KMS-11 (cell line): Measurements from ENCODE around the gene SLC7A8.

ENCODE experiments used
- H2AFZ ChIP-seq: fragments of 200-600 bp; sonication (generic); 2 replicates; pipeline ENCODE4 v1.6.1; 2016; ENCODE audit warnings: antibody characterized with exemption, mixed run types, low read depth
- H3K27ac ChIP-seq: fragments of 200-600 bp; sonication (generic); 2 replicates; pipeline ENCODE4 v1.6.1; 2016; ENCODE audit warnings: mild to moderate bottlenecking, mixed run types
- H3K27me3 ChIP-seq: fragments of 200-600 bp; sonication (generic); 2 replicates; pipeline ENCODE4 v1.6.1; 2017; ENCODE audit warnings: mild to moderate bottlenecking, low read depth, mixed run types, moderate library complexity; ENCODE audit not compliant: insufficient read depth
- H3K36me3 ChIP-seq: fragments of 200-600 bp; sonication (generic); 2 replicates; pipeline ENCODE4 v1.6.1; 2017; ENCODE audit warnings: mild to moderate bottlenecking, mixed run types; ENCODE audit not compliant: insufficient read depth
- H3K4me1 ChIP-seq: fragments of 200-600 bp; sonication (generic); 2 replicates; pipeline ENCODE4 v1.6.1; 2016; ENCODE audit warnings: mild to moderate bottlenecking, low read depth, mixed run types; ENCODE audit not compliant: poor library complexity, severe bottlenecking
- H3K4me2 ChIP-seq: fragments of 200-600 bp; sonication (generic); 2 replicates; pipeline ENCODE4 v1.7.0; 2016; ENCODE audit warnings: mild to moderate bottlenecking, mixed run types
- H3K4me3 ChIP-seq: fragments of 200-600 bp; sonication (generic); IDR thresholded peaks from 2 replicates; pipeline ENCODE4 v1.6.1; 2017; ENCODE audit warnings: low read depth, low read length, mixed read lengths; ENCODE audit not compliant: insufficient read depth
- H3K79me2 ChIP-seq: fragments of 200-600 bp; sonication (generic); 2 replicates; pipeline ENCODE4 v1.6.1; 2016; ENCODE audit warnings: low read depth, mixed run types; ENCODE audit not compliant: insufficient read depth
- H3K9ac ChIP-seq: fragments of 200-600 bp; sonication (generic); 2 replicates; pipeline ENCODE4 v1.6.1; 2016; ENCODE audit warnings: mild to moderate bottlenecking, mixed run types
- H4K20me1 ChIP-seq: fragments of 200-600 bp; sonication (generic); 2 replicates; pipeline ENCODE4 v1.6.1; 2016; ENCODE audit warnings: mild to moderate bottlenecking, mixed run types; ENCODE audit not compliant: insufficient read depth
- TF ChIP-seq, protein P1 (sequence below): fragments of 200-600 bp; sonication (generic); conservative IDR thresholded peaks from 2 replicates; pipeline ENCODE4 v1.6.1; 2017; ENCODE audit warnings: low read depth, mild to moderate bottlenecking, antibody characterized with exemption, low read length, moderate library complexity, mixed read lengths

The SLC7A8 gene

DNA sequence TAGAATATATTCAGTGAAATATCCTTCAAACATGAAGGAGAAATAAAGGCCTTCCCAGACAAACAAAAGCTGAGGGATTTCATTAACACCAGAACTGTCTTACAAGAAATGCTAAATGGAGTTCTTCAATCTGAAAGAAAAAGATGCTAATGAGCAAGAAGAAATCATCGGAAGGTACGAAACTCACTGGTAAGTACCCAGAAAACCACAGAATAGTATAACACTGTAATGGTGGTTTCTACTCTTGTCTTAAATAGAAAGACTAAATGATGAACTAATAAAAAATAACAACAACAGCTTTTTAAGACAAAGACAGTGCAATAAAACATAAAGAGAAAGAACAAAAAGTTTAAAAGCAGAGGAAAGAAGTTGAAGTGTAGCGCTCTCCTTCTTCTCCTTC is 35.6 kb upstream of the SLC7A8 start:
- Histone ChIP-seq H3K27me3 (no peaks in the 10 kb centered on the region), H3K79me2 (no peaks in the 10 kb centered on the region), H3K9ac (no peak overlapping the region), H3K4me3 (no peak overlapping the region), H3K4me2 (peak overlapping the region; percentile 39), H3K36me3 (no peaks in the 10 kb centered on the region), H2AFZ (peak overlapping the region; percentile 38), H3K27ac (peak overlapping the region; percentile 74), H3K4me1 (peaks cover 22% of the 10 kb centered on the region), H4K20me1 (no peaks in the 10 kb centered on the region)
- TF ChIP-seq, protein P1, sequence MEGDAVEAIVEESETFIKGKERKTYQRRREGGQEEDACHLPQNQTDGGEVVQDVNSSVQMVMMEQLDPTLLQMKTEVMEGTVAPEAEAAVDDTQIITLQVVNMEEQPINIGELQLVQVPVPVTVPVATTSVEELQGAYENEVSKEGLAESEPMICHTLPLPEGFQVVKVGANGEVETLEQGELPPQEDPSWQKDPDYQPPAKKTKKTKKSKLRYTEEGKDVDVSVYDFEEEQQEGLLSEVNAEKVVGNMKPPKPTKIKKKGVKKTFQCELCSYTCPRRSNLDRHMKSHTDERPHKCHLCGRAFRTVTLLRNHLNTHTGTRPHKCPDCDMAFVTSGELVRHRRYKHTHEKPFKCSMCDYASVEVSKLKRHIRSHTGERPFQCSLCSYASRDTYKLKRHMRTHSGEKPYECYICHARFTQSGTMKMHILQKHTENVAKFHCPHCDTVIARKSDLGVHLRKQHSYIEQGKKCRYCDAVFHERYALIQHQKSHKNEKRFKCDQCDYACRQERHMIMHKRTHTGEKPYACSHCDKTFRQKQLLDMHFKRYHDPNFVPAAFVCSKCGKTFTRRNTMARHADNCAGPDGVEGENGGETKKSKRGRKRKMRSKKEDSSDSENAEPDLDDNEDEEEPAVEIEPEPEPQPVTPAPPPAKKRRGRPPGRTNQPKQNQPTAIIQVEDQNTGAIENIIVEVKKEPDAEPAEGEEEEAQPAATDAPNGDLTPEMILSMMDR = no peak

DNA sequence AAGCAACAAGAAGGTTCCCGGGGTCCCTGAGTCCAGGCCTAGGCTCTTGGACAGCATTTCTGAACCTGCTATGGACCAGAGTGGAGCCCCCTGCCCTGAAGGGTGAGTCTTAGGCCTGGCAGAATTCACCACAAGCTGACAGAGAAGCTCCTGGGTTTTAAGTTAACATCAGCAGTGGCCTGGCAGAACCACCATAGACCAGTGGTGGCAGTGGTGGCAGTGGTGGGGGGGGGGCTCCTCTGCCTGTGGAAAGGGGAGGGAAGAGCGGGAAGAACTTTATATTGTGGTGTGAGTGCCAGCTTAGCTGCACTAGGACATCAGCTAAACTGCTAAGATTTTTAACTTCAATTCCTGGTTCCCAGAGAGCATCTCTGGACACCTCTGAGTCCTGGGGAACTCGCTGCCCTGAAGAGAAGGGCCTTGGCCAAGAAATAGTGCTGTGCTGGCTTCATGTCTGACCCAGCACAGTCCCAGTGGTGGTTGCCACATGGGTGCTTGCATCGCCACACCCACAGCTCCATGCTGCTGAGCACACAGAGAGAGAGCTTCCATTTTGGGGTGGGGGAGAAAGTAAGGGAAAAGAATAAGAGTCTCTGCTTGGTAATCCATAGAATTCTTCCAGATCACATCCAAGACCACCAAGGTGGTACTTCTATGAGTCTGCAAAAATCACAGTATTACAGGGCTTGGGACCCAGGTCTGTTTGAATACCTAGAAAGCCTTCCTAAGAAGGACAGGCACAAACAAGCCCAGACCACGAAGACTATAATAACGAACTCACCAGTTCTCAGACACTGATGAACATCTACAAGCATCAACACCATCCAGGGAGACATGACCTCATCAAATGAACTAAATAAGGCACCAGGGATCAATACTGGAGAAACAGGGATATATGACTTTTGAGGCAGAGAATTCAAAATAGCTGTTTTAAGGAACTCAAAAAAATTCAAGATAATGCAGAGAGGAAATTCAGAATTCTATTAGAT is 33.9 kb upstream of the SLC7A8 start:
- Histone ChIP-seq H4K20me1 (no peaks in the 10 kb centered on the region), H3K4me3 (no peak overlapping the region), H3K27me3 (no peaks in the 10 kb centered on the region), H2AFZ (peak overlapping the region; percentile 30; the same call in 1 of the 2 replicates), H3K27ac (peak overlapping the region; percentile 74), H3K4me2 (peak overlapping the region; percentile 48), H3K79me2 (no peaks in the 10 kb centered on the region), H3K9ac (peak overlapping the region; percentile 20; the same call in 1 of the 2 replicates), H3K36me3 (no peaks in the 10 kb centered on the region), H3K4me1 (peaks cover 22% of the 10 kb centered on the region)
- TF ChIP-seq, protein P1 = no peak

DNA sequence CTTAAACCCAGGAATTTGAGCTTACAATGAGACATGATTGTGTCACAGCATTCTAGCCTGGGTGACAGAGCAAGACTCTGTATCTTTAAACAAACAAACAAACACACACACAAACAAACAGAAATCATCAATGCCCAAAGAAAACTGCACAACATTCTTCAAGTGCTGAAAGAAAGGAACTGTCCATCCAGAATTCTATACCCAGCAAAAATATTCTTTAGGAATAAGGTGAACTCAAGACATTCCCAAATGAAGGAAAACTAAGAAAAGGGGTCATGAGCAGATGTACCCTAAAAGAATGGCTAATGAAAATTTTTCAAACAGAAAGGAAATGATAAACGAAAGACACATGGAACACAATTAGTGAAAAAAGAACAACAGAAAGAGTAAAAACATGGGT is 32.0 kb upstream of the SLC7A8 start:
- no peak overlapping the region for H3K9ac ChIP-seq
- no peak overlapping the region for H2AFZ ChIP-seq
- H3K27ac ChIP-seq = no peak overlapping the region
- H3K79me2 ChIP-seq = no peaks in the 10 kb centered on the region
- TF ChIP-seq, protein P1 = no peak
- H3K4me3 ChIP-seq = no peak overlapping the region
- no peaks in the 10 kb centered on the region for H4K20me1 ChIP-seq
- no peak overlapping the region for H3K4me2 ChIP-seq
- no peaks in the 10 kb centered on the region for H3K36me3 ChIP-seq
- peaks cover 22% of the 10 kb centered on the region for H3K4me1 ChIP-seq
- H3K27me3 ChIP-seq = no peaks in the 10 kb centered on the region

DNA sequence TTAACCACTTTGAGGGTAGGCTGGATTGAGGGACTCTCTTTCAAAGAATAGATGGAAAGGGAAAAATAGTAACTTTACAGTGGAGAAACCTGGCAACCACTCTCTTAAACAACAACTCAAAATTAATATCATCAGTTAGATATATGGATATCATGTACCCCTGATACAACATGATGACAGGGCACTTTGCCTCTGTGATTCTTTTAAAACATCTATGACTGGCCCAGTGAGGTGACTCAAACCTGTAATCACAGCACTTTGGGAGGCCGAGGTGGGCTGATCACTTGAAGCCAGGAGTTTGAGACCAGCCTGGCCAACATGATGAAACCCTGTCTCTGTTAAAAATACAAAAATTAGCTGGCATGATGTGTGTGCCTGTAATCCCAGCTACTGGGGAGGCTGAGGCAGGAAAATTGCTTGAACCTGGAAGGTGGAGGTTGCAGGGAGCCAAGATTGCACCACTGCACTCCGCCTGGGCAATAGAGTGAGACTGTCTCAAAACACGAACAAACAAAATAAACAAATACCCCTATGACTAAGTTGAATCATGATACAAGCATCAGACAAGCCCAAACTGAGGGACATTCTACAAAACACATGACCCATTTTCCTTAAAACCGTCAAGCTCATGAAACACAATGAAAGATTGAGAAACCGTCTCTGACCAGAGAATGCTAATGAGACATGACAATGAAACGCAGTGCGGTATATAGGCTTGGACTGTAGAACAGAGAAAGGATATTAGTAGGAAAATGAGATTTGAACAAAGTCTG is 26.4 kb upstream of the SLC7A8 start:
- Histone ChIP-seq H3K79me2 (no peaks in the 10 kb centered on the region), H3K4me1 (no peaks in the 10 kb centered on the region), H3K36me3 (no peaks in the 10 kb centered on the region), H3K4me2 (no peak overlapping the region), H3K4me3 (no peak overlapping the region), H3K27ac (no peak overlapping the region), H3K27me3 (no peaks in the 10 kb centered on the region), H4K20me1 (no peaks in the 10 kb centered on the region), H2AFZ (no peak overlapping the region), H3K9ac (no peak overlapping the region)
- TF ChIP-seq, protein P1 = no peak
